DMS79 treated with DMSO at 0.1 percent for 48 hours (cell line): Measurements from ENCODE around the gene TOB2.

ENCODE experiments used
- DNase-seq: peaks from one replicate; lab custom pipeline; 2025; lab: John Stamatoyannopoulos, UW

The TOB2 gene

DNA sequence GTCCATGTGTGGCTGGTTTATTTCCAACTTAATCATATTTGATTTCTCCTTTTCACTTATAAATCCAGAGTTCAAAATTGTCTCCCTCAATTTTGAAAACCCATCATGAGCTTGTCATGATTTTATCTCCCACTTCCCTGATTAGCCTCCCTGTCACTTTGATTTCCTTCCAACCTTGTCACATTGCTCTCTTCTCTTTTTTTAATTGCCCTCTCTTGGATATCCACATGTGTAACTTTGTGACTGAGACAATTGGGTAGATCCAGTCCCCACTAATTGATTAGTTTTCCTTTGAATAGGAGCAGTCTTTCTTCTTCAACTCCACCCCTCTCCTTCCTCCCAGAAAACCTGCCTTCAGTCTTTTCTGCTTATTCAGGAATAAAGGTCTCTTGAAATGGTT is 62.5 kb downstream of the TOB2 start:
- no peak for DNase-seq
